Activated T-helper 2 cell treated with anti-CD3 and anti-CD28 coated beads, Interferon-gamma antibody, Interleukin-2, Interleukin-4, amounts not matched to agents 10 μg/mL and 5 μg/mL and 100 μg/mL, durations not matched to agents 14 hours and 24 hours and 36 hours (primary cell): ENCODE measurements around the gene BBS12. TPM values are rescaled to one million over a fixed set of nuclear protein-coding genes. Genes with fewer than 3 reads are reported as not detected.
A peak's percentile ranks its signal among the peaks of the same experiment; 100 is the strongest.

Source experiments
- DNase-seq: peaks from one replicate; pipeline ENCODE4 v3.0.0; 2021; ENCODE audit warnings: low spot score
- H3K27ac Mint-ChIP-seq: one replicate; pipeline ENCODE4 v1.8.0; 2021; ENCODE audit warnings: mixed read lengths
- H3K27me3 Mint-ChIP-seq: one replicate; pipeline ENCODE4 v1.8.0; 2021; ENCODE audit warnings: low read depth, mixed read lengths
- H3K36me3 Mint-ChIP-seq: one replicate; pipeline ENCODE4 v1.8.0; 2021; ENCODE audit warnings: low read depth, mixed read lengths
- H3K4me1 Mint-ChIP-seq: one replicate; pipeline ENCODE4 v1.8.0; 2021; ENCODE audit warnings: low read depth, mixed read lengths
- H3K4me3 Mint-ChIP-seq: one replicate; pipeline ENCODE4 v1.8.0; 2021; ENCODE audit warnings: low read depth, mild to moderate bottlenecking, moderate library complexity, mixed read lengths
- H3K9me3 Mint-ChIP-seq: one replicate; pipeline ENCODE4 v1.8.0; 2021; ENCODE audit warnings: mixed read lengths
- intact Hi-C: fragments of 100-400 bp; cut with micrococcal nuclease; formaldehyde crosslinking; loops from one replicate; pipeline ENCODE4 v1.15.1; 2023
- total RNA-seq: library from RNA; stranded (reverse); gene quantifications from 2 replicates; pipeline ENCODE4 v1.2.3, GENCODE V29; 2022

Gene BBS12
- total RNA-seq: 3.7 and 5.5 TPM in 2 replicates

GRCh38 chr4:122732329-122733026, at the start of gene BBS12:
BBS12 (plus strand) TSS chr4:122732704; CDS start chr4:122741893, 9,189 bp downstream.
- H3K27ac Mint-ChIP-seq: peak within 1 kb of the TSS; percentile 92
- H3K27me3 Mint-ChIP-seq: no peaks in the 10 kb centered on the region
- H3K4me1 Mint-ChIP-seq: peaks cover 14% of the 10 kb centered on the region
- peak; percentile 99 for DNase-seq
- peaks cover 6% of the 10 kb centered on the region for H3K9me3 Mint-ChIP-seq
- peak within 1 kb of the TSS; percentile 95 for H3K4me3 Mint-ChIP-seq
- peaks cover 5% of the 10 kb centered on the region for H3K36me3 Mint-ChIP-seq
- intact Hi-C loops: loop anchor here (1.0 to 10.0 kb wide), 6 partner anchors 14 to 908 kb away; partner anchors contain the start of genes CCNA2 and IL2

DNA sequence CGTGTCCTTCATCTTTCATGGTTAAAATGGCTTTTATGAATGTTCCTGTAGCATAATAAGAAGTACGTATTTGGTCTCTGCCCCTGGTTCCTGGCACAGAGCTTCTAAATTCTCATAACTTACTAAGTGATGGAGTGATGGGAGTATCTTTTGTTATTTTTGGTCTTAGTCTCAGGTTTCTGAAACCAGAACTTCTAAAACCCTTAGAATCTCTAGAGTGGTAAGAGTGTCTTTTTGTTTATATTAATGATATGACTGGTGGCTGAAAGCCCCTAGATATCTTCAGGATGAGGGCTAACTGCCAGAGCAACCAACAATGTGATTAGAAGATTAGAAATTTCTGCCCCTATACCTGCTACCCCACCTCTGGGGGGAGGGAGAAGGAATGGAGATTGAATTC, 45.8 kb upstream of the BBS12 start:
- Mint-ChIP-seq H3K4me3 (no peak overlapping the region), H3K36me3 (peaks cover 18% of the 10 kb centered on the region), H3K9me3 (peaks cover 32% of the 10 kb centered on the region), H3K27me3 (no peaks in the 10 kb centered on the region), H3K27ac (peak overlapping the region; percentile 88), H3K4me1 (peaks cover 46% of the 10 kb centered on the region)
- no peak for DNase-seq
- intact Hi-C loops: loop anchor here (1.0 kb wide), 1 partner anchor 12 kb away; no protein-coding TSS in a partner anchor

DNA sequence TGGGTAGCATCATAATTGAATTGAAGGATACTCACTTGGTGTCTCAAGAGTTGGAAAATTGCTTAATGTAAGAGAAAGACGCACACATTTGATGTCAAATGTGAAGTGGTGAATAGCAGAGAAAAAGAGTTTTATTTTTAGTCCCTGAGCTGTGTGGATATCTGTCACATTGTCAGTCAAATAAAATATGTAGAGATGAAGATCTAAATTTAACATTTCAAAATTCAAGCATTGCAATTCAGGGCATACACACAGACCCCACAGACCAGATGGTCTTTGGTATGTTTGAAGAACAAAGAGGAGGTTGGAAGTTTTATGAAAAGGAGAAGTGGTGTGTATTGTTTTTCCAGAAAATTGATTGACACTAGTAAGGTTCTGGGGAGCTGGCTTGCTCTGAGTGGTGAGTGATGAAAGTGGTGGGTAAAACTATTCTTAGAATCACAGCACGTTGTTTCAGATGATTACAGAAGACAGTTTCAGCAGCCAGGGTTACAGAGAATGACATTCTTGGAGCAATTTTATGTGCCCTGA, 44.9 kb upstream of the BBS12 start:
- H3K4me3 Mint-ChIP-seq: peak overlapping the region; percentile 59
- peak overlapping the region; percentile 88 for H3K27ac Mint-ChIP-seq
- H3K4me1 Mint-ChIP-seq: peaks cover 50% of the 10 kb centered on the region
- no peak for DNase-seq
- H3K9me3 Mint-ChIP-seq: peaks cover 24% of the 10 kb centered on the region
- intact Hi-C loops: loop anchor here (1.0 kb wide), 1 partner anchor 13 kb away; no protein-coding TSS in a partner anchor
- H3K27me3 Mint-ChIP-seq: peaks cover 2% of the 10 kb centered on the region
- H3K36me3 Mint-ChIP-seq: peaks cover 15% of the 10 kb centered on the region

DNA sequence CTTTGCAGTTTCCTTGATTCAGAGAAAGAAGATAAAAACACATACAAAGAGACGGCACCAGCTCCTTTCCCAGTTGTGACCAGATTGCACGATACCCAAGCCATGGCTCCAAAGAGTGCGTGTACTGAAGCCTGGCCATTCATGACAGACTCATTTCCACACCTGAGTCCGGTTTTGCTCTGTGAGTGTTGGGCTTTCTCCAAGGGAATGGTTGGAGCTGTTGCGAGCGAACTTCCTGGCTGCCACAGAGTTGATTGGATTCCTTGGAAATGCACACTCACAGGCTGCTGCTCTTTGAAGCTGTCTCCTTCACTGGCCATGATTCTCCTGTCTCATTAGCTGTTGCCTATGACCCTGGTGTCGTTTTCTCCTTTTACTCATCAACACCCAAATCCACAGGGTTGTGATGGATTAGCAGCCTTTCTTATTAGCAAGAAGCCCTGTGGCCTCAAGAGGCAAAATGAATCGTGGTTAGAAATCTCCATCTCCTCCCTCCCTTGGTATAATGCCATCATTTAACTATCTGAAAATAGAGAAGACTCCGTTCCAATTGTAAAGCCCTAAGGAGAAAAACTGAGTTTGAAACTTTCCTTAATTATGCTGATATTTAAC, 43.9 kb upstream of the BBS12 start:
- Mint-ChIP-seq H3K27me3 (peaks cover 2% of the 10 kb centered on the region), H3K9me3 (peaks cover 14% of the 10 kb centered on the region), H3K4me1 (peaks cover 59% of the 10 kb centered on the region), H3K4me3 (no peak overlapping the region), H3K27ac (peak overlapping the region; percentile 70), H3K36me3 (peaks cover 9% of the 10 kb centered on the region)
- DNase-seq: no peak
- intact Hi-C loops: no loop called here

GRCh38 chr4:122689972-122690371, 42.5 kb upstream of the BBS12 start:
- DNase-seq: peak; percentile 34
- Mint-ChIP-seq H3K4me1 (peaks cover 72% of the 10 kb centered on the region), H3K36me3 (peaks cover 5% of the 10 kb centered on the region), H3K9me3 (peaks cover 4% of the 10 kb centered on the region), H3K4me3 (no peak overlapping the region), H3K27me3 (peaks cover 8% of the 10 kb centered on the region), H3K27ac (peak overlapping the region; percentile 70)
- intact Hi-C loops: loop anchor here (1.0 kb wide), 4 partner anchors 11 to 73 kb away; no protein-coding TSS in a partner anchor

DNA sequence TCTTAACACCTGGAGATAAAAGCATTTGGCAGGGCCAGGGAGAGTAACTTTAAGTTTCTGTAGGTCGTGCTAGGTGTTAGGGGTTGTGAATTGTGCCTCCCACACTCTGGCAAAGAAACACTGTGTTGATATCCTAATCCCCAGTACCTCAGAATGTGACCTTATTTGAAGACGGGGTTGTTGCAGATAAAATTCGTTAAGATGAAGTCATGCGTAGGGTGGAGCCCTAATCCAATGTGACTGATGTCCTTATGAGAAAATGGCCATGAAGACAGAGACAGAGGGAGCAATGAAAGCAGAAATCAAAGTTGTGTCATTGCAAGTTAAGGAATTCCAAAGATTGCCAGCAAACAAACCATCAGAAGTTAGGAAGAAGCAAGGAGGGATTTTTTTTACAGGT, 40.5 kb upstream of the BBS12 start:
- H3K4me1 Mint-ChIP-seq: peaks cover 78% of the 10 kb centered on the region
- peaks cover 16% of the 10 kb centered on the region for H3K27me3 Mint-ChIP-seq
- DNase-seq: no peak
- no peak overlapping the region for H3K4me3 Mint-ChIP-seq
- intact Hi-C loops: no loop called here
- peaks cover 4% of the 10 kb centered on the region for H3K36me3 Mint-ChIP-seq
- H3K27ac Mint-ChIP-seq: peak overlapping the region; percentile 1
- no peaks in the 10 kb centered on the region for H3K9me3 Mint-ChIP-seq

GRCh38 chr4:122692641-122693520, 39.6 kb upstream of the BBS12 start:
- Mint-ChIP-seq H3K9me3 (no peaks in the 10 kb centered on the region), H3K36me3 (peaks cover 4% of the 10 kb centered on the region), H3K27ac (peak overlapping the region; percentile 58), H3K27me3 (peaks cover 19% of the 10 kb centered on the region), H3K4me1 (peaks cover 70% of the 10 kb centered on the region), H3K4me3 (no peak overlapping the region)
- DNase-seq: no peak
- intact Hi-C loops: no loop called here

GRCh38 chr4:122695226-122695625, 37.3 kb upstream of the BBS12 start:
- Mint-ChIP-seq H3K9me3 (no peaks in the 10 kb centered on the region), H3K36me3 (peaks cover 4% of the 10 kb centered on the region), H3K4me3 (no peak overlapping the region), H3K4me1 (peaks cover 52% of the 10 kb centered on the region), H3K27ac (no peak overlapping the region), H3K27me3 (peaks cover 19% of the 10 kb centered on the region)
- intact Hi-C loops: no loop called here
- DNase-seq: no peak

DNA sequence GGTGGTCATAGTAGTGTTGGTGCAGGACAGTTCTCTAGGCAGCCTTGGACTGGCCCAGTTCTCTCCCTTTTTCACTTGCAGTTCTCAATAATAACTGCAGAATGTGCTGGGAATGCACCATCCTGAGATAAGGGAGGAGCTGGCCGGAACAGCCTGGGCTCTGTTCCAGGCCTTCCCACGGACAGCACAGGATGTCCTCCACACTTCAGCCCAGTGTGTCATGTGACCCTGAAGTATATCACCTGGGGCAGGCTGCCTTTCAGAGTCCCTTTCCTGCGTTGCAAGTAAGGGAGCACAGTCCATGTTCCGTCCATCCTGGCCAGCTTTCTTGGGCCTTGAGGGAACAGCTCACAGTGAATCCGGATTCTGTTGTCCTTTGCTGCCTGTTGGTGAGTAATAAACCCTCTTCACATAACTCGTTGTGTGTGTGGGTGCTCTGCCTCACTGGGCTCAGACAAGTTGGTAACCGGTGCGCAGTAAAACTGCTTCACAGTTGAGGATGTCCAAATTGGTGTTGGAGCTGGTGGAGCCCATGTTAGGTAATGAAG, 32.3 kb upstream of the BBS12 start:
- Mint-ChIP-seq H3K27ac (peak overlapping the region; percentile 79), H3K9me3 (peaks cover 7% of the 10 kb centered on the region), H3K27me3 (peaks cover 11% of the 10 kb centered on the region), H3K4me3 (peak overlapping the region; percentile 78), H3K36me3 (peaks cover 17% of the 10 kb centered on the region), H3K4me1 (peaks cover 51% of the 10 kb centered on the region)
- DNase-seq: no peak
- intact Hi-C loops: loop anchor here (5.0 kb wide), 1 partner anchor 1563 kb away; no protein-coding TSS in a partner anchor

- H3K9me3 Mint-ChIP-seq: peaks cover 7% of the 10 kb centered on the region
- H3K4me1 Mint-ChIP-seq: peaks cover 52% of the 10 kb centered on the region
- peaks cover 8% of the 10 kb centered on the region for H3K27me3 Mint-ChIP-seq
- H3K4me3 Mint-ChIP-seq: peak overlapping the region; percentile 70
- no peak for DNase-seq
- peaks cover 19% of the 10 kb centered on the region for H3K36me3 Mint-ChIP-seq
- intact Hi-C loops: loop anchor here (1.0 to 5.0 kb wide), 4 partner anchors 9 to 1564 kb away; no protein-coding TSS in a partner anchor
- H3K27ac Mint-ChIP-seq: peak overlapping the region; percentile 88
Observed at GRCh38 chr4:122701061-122701460, 31.4 kb upstream of the BBS12 start.

DNA sequence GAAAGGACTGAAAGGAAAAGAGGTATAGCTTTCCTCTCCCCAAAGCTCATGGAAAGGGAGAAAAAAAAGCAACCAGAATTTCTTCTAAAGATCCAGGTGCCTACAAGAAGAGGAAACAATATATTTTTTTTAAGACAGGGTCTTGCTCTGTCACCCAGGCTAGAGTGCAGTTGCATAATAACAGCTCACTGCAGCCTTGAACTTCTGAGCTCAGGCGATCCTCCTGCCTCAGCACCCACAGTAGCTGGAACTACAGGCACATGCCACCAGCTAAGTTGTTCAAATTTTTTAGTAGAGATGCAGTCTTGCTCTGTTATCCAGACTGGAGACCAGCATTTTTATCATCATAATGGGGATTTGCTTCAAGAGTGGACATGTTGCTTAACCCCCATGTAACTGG, 30.5 kb upstream of the BBS12 start:
- H3K27me3 Mint-ChIP-seq: peaks cover 4% of the 10 kb centered on the region
- DNase-seq: no peak
- H3K4me1 Mint-ChIP-seq: peaks cover 54% of the 10 kb centered on the region
- H3K36me3 Mint-ChIP-seq: peaks cover 23% of the 10 kb centered on the region
- peak overlapping the region; percentile 8 for H3K4me3 Mint-ChIP-seq
- H3K9me3 Mint-ChIP-seq: peaks cover 7% of the 10 kb centered on the region
- intact Hi-C loops: loop anchor here (1.0 to 5.0 kb wide), 4 partner anchors 8 to 1565 kb away; no protein-coding TSS in a partner anchor
- peak overlapping the region; percentile 88 for H3K27ac Mint-ChIP-seq

DNA sequence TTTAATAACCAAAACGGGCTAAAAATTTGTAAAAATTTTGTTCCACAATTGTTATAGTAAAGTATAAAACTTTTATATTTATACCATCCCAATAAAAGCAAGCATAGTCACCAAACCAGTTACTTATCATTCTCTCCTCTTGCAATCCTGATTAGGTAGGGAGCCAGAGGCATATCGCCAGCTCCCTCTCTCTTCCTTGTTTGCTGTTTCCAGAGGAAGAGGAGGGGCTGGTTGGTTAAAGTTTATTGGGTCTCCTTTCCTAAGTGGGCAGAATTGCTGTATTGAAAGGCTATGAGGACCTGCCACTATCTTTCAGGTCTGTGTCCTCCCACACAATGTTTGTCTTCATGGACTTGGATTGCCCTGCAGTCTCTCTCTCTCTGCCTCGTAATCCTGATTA, 29.6 kb upstream of the BBS12 start:
- no peaks in the 10 kb centered on the region for H3K27me3 Mint-ChIP-seq
- H3K36me3 Mint-ChIP-seq: peaks cover 30% of the 10 kb centered on the region
- no peak for DNase-seq
- intact Hi-C loops: loop anchor here (5.0 kb wide), 1 partner anchor 1566 kb away; no protein-coding TSS in a partner anchor
- peaks cover 61% of the 10 kb centered on the region for H3K4me1 Mint-ChIP-seq
- H3K4me3 Mint-ChIP-seq: no peak overlapping the region
- H3K27ac Mint-ChIP-seq: no peak overlapping the region
- peaks cover 7% of the 10 kb centered on the region for H3K9me3 Mint-ChIP-seq
